H1 (cell line): ENCODE results near the gene SEMA4C. TPM values are rescaled to one million over a fixed set of nuclear protein-coding genes. Genes with fewer than 3 reads are reported as not detected.

Source experiments
- CTCF ChIA-PET: fragments of 300-600 bp; sonication (Branson Sonifier 250); formaldehyde crosslinking; loops from one replicate; lab custom pipeline; 2021; ENCODE audit not compliant: partially characterized antibody; lab: Charles Lee
- POLR2A ChIA-PET: fragments of 300-600 bp; sonication (Branson Sonifier 250); formaldehyde crosslinking; loops from one replicate; lab custom pipeline; 2021; ENCODE audit warnings: inconsistent platforms; ENCODE audit not compliant: partially characterized antibody; lab: Charles Lee
- DNase-seq, 2 experiments: peaks; one replicate each; pipeline versions ENCODE4 v3.0.0 to v3.0.0-alpha.2; 2010 to 2022; ENCODE audit warnings: low spot score in 2 of 2, low read depth in 1 of 2, mixed read lengths in 1 of 2
- FAIRE-seq: peaks from 2 replicates; lab custom pipeline; 2011; peaks lifted over from hg19 to GRCh38; lab: Jason Lieb, UNC
- H2AFZ ChIP-seq: 2 replicates; pipeline ENCODE4 v1.8.1; 2012; ENCODE audit warnings: low read length, inconsistent platforms
- H2AK5ac ChIP-seq: 2 replicates; pipeline ENCODE4 v1.6.1; 2013; ENCODE audit warnings: low read depth, low read length
- H2BK120ac ChIP-seq: replicated peaks from 2 replicates; pipeline ENCODE3; 2013; ENCODE audit warnings: low read depth, low read length, inconsistent platforms
- H2BK12ac ChIP-seq: 2 replicates; pipeline ENCODE4 v1.6.1; 2013; ENCODE audit warnings: low read depth, low read length
- H2BK15ac ChIP-seq: 2 replicates; pipeline ENCODE4 v1.6.1; 2013; ENCODE audit warnings: low read length
- H2BK20ac ChIP-seq: 2 replicates; pipeline ENCODE4 v1.6.1; 2013; ENCODE audit warnings: low read length
- H2BK5ac ChIP-seq: 2 replicates; pipeline ENCODE4 v1.6.1; 2013; ENCODE audit warnings: low read depth, low read length
- H3K14ac ChIP-seq: 2 replicates; pipeline ENCODE4 v1.6.1; 2013; ENCODE audit warnings: inconsistent platforms; ENCODE audit not compliant: insufficient read length
- H3K18ac ChIP-seq: 2 replicates; pipeline ENCODE4 v1.6.1; 2013; ENCODE audit warnings: low read length; ENCODE audit errors: extremely low read depth
- H3K23ac ChIP-seq: 2 replicates; pipeline ENCODE4 v1.6.1; 2013; ENCODE audit warnings: inconsistent platforms; ENCODE audit not compliant: insufficient read length
- H3K23me2 ChIP-seq: 2 replicates; pipeline ENCODE4 v1.6.1; 2013; ENCODE audit warnings: low read depth, low read length
- H3K27ac ChIP-seq: 2 replicates; pipeline ENCODE4 v1.6.1; 2011; ENCODE audit warnings: low read depth, low read length, inconsistent platforms
- H3K27me3 ChIP-seq, 4 experiments: replicated peaks in 1 of 4; 1 replicate in 1 of 4; 2 replicates in 3 of 4; pipeline versions ENCODE4 v1.6.1 to v1.8.1; 2011 to 2013; ENCODE audit warnings: low read length in 3 of 4, mild to moderate bottlenecking in 3 of 4, inconsistent platforms in 2 of 4, mixed read lengths in 2 of 4, moderate library complexity in 1 of 4; ENCODE audit not compliant: control insufficient read depth in 3 of 4, insufficient read depth in 3 of 4; ENCODE audit errors: extremely low read depth in 1 of 4
- H3K36me3 ChIP-seq, 4 experiments: 2 replicates each; pipeline versions ENCODE4 v1.6.1 to v1.8.1; 2011 to 2013; ENCODE audit warnings: mild to moderate bottlenecking in 4 of 4, low read length in 3 of 4, moderate library complexity in 2 of 4, control low read depth in 1 of 4, inconsistent platforms in 1 of 4; ENCODE audit not compliant: insufficient read depth in 4 of 4, control insufficient read depth in 2 of 4
- H3K4ac ChIP-seq: replicated peaks from 2 replicates; pipeline ENCODE3; 2013; ENCODE audit warnings: low read length, low read depth, mixed read lengths, inconsistent platforms; ENCODE audit not compliant: insufficient read length
- H3K4me1 ChIP-seq, 4 experiments: replicated peaks in 1 of 4; 1 replicate in 1 of 4; 2 replicates in 3 of 4; pipeline versions ENCODE4 v1.6.1 to v1.8.1; 2011 to 2013; ENCODE audit warnings: low read length in 3 of 4, inconsistent platforms in 2 of 4, mixed read lengths in 1 of 4; ENCODE audit not compliant: insufficient read depth in 4 of 4, control insufficient read depth in 3 of 4
- H3K4me2 ChIP-seq, 2 experiments: 2 replicates each; pipeline versions ENCODE4 v1.6.1 to v1.8.1; 2011 to 2013; ENCODE audit warnings: low read depth in 2 of 2, low read length in 2 of 2, control low read depth in 1 of 2, inconsistent platforms in 1 of 2, mild to moderate bottlenecking in 1 of 2; ENCODE audit not compliant: insufficient read depth in 1 of 2
- H3K4me3 ChIP-seq, 4 experiments: fragments of 200-600, 300-600 bp in 1 of 4; sonication (generic), shearing (Covaris generic), sonication (Bioruptor Twin) in 1 of 4; 2 replicates each; pipeline versions ENCODE4 v1.5.1 to v1.8.1; 2011 to 2016; ENCODE audit warnings: low read length in 4 of 4, low read depth in 3 of 4, control low read depth in 2 of 4, inconsistent platforms in 2 of 4, mild to moderate bottlenecking in 2 of 4, mixed read lengths in 1 of 4, moderate library complexity in 1 of 4; ENCODE audit not compliant: insufficient read depth in 2 of 4; ENCODE audit errors: extremely low read depth in 1 of 4
- H3K56ac ChIP-seq: replicated peaks from 2 replicates; pipeline ENCODE3; 2013; ENCODE audit warnings: low read depth, mild to moderate bottlenecking, mixed read lengths, low read length, inconsistent platforms; ENCODE audit not compliant: insufficient read length
- H3K79me1 ChIP-seq: 2 replicates; pipeline ENCODE4 v1.6.1; 2013; ENCODE audit warnings: low read depth, low read length, control low read depth
- H3K79me2 ChIP-seq, 2 experiments: 2 replicates each; pipeline versions ENCODE4 v1.6.1 to v1.8.1; 2012 to 2013; ENCODE audit warnings: low read length in 2 of 2, mild to moderate bottlenecking in 2 of 2, inconsistent platforms in 1 of 2; ENCODE audit not compliant: insufficient read depth in 2 of 2, control insufficient read depth in 1 of 2
- H3K9ac ChIP-seq, 4 experiments: replicated peaks in 1 of 4; 1 replicate in 1 of 4; 2 replicates in 3 of 4; pipeline versions ENCODE4 v1.6.1 to v1.8.1; 2011 to 2013; ENCODE audit warnings: low read depth in 3 of 4, low read length in 3 of 4, control low read depth in 2 of 4, mild to moderate bottlenecking in 2 of 4, moderate library complexity in 2 of 4, inconsistent platforms in 1 of 4; ENCODE audit errors: extremely low read depth in 1 of 4
- H3K9me3 ChIP-seq, 2 experiments: 2 replicates each; pipeline versions ENCODE4 v1.6.1 to v1.8.1; 2012 to 2013; ENCODE audit warnings: mild to moderate bottlenecking in 2 of 2, moderate library complexity in 2 of 2, control low read depth in 1 of 2, inconsistent platforms in 1 of 2, low read depth in 1 of 2, low read length in 1 of 2, mixed read lengths in 1 of 2; ENCODE audit not compliant: insufficient read depth in 2 of 2
- H4K20me1 ChIP-seq, 2 experiments: replicated peaks in 1 of 2; 2 replicates each; pipeline versions ENCODE3 to v1.8.1; 2011 to 2013; ENCODE audit warnings: inconsistent platforms in 2 of 2, low read length in 2 of 2, mild to moderate bottlenecking in 1 of 2; ENCODE audit not compliant: insufficient read depth in 2 of 2, control insufficient read depth in 1 of 2
- H4K5ac ChIP-seq: 2 replicates; pipeline ENCODE4 v1.6.1; 2013; ENCODE audit warnings: low read length, low read depth, mixed read lengths, inconsistent platforms; ENCODE audit not compliant: insufficient read length
- H4K8ac ChIP-seq: 2 replicates; pipeline ENCODE4 v1.8.0; 2013; ENCODE audit warnings: mild to moderate bottlenecking, moderate library complexity, low read length, inconsistent platforms; ENCODE audit not compliant: insufficient read depth; ENCODE audit errors: extremely low read depth
- H4K91ac ChIP-seq: replicated peaks from 2 replicates; pipeline ENCODE3; 2013; ENCODE audit warnings: low read length, mixed read lengths, inconsistent platforms; ENCODE audit not compliant: insufficient read length
- POLR2A ChIP-seq, 2 experiments: IDR thresholded peaks; 1 replicate in 1 of 2; 2 replicates in 1 of 2; pipeline ENCODE4 v1.6.1; 2011; ENCODE audit warnings: low read depth in 2 of 2, low read length in 2 of 2, mild to moderate bottlenecking in 2 of 2; ENCODE audit errors: control extremely low read depth in 1 of 2
- POLR2AphosphoS5 ChIP-seq: IDR thresholded peaks from 2 replicates; pipeline ENCODE4 v1.6.1; 2011; ENCODE audit warnings: low read depth, low read length
- TCF12 ChIP-seq: IDR thresholded peaks from 2 replicates; pipeline ENCODE4 v1.6.1; 2011; ENCODE audit warnings: low read depth, mild to moderate bottlenecking, low read length
- WGBS, 2 experiments: shearing (Covaris generic) in 1 of 2; methylation state at CpG; one replicate each; pipeline versions ENCODE4 v1.1.6 to v1.1.7; 2013 to 2015; ENCODE audit warnings: low lambda C conversion rate in 2 of 2, mixed read lengths in 2 of 2, inconsistent platforms in 1 of 2, low coverage in 1 of 2, missing lambda C conversion rate in 1 of 2; ENCODE audit not compliant: insufficient replicate concordance in 2 of 2, insufficient coverage in 1 of 2, insufficient read length in 1 of 2; ENCODE audit errors: extremely low coverage in 1 of 2, missing lambda C conversion rate in 1 of 2; 5-methylcytosine and 5-hydroxymethylcytosine counted together
- polyA plus RNA-seq, 7 experiments: library from polyadenylated mRNA; depleted of rRNA in 3 of 7; stranded (reverse) in 5 of 7; unstranded in 2 of 7; fragments of >200 nt in 5 of 7; fragments of 200-250 nt in 2 of 7; gene quantifications; 1 replicate in 5 of 7; 2 replicates in 1 of 7; 4 replicates in 1 of 7; pipeline versions ENCODE4 v1.2.1 to v1.2.3, GENCODE V29; 2011 to 2013; ENCODE audit warnings: missing spikeins in 2 of 7, mixed read lengths in 2 of 7
- total RNA-seq: library from RNA; stranded (reverse); fragmentation: NEBNext Ultra II Directional; extraction: Animal tissue kit (Norgen Biotek cat#: 25700); gene quantifications from 2 replicates; pipeline ENCODE4 v1.2.1, GENCODE V29; 2021

Gene SEMA4C
- total and polyA plus RNA-seq, 2 of the 8 experiments (the other 6 are each of a cell fraction or from before 2014, with no cell fraction given), result 47.5 to 67.3 TPM

GRCh38 chr2:96841701-96842495, 28.0 kb downstream of the SEMA4C start:
- H3K4me1 ChIP-seq, result peaks cover 0 to 3% (median 0%) of the 10 kb centered on the region in 4 experiments; a peak in 1 of 7 replicates
- H2BK120ac ChIP-seq, result no peak overlapping the region

More at GRCh38 chr2:96841701-96842495, 28.0 kb downstream of the SEMA4C start:
- CTCF ChIA-PET, result interaction anchor here (0.7 to 2.3 kb wide), 11 partner anchors 9 to 336 kb away, joined by 3 to 10 read pairs (median 3); partner anchors contain the start of gene ANKRD39
- no peak overlapping the region for H2AFZ ChIP-seq
- no peaks in the 10 kb centered on the region for H3K27me3 ChIP-seq
- H2BK5ac ChIP-seq, result no peak overlapping the region
- no peak overlapping the region for H3K56ac ChIP-seq
- no peak overlapping the region for H2BK12ac ChIP-seq
- peaks cover 0 to 10% (median 0%) of the 10 kb centered on the region in 4 experiments; a peak in 3 of 8 replicates for H3K36me3 ChIP-seq
- no peak for FAIRE-seq
- H3K79me2 ChIP-seq, result no peaks in the 10 kb centered on the region
- no peak overlapping the region for H3K27ac ChIP-seq
- H4K91ac ChIP-seq, result no peak overlapping the region
- no peak overlapping the region for H2AK5ac ChIP-seq
- H2BK20ac ChIP-seq, result no peak overlapping the region
- no peak overlapping the region for H4K5ac ChIP-seq
- peaks cover 3 to 5% of the 10 kb centered on the region in 2 experiments for H4K20me1 ChIP-seq
- H3K4me3 ChIP-seq, result no peak overlapping the region
- no peaks in the 10 kb centered on the region for H3K23me2 ChIP-seq
- 0 out of 7 replicates have a peak overlapping the region, but pooled peaks of 1 of the 4 experiments have one; percentile 32 for H3K9ac ChIP-seq
- no peak overlapping the region for H3K14ac ChIP-seq
- H2BK15ac ChIP-seq, result no peak overlapping the region
- H3K4ac ChIP-seq, result no peak overlapping the region
- H4K8ac ChIP-seq, result no peak overlapping the region
- no peaks in the 10 kb centered on the region for H3K9me3 ChIP-seq
- H3K23ac ChIP-seq, result no peak overlapping the region
- no peak for DNase-seq
- peak; percentile 14 to 50; a peak in 2 of 3 replicates for TF ChIP-seq POLR2A (IDR thresholded peaks at IDR 0.05; ENCODE audit: control extremely low read depth in 1 of 2, low read depth in 2 of 2, low read length in 2 of 2)
- peak; percentile 33; the same call in 1 of the 2 replicates for TF ChIP-seq POLR2AphosphoS5
- no peak for TF ChIP-seq TCF12
- no peak overlapping the region for H3K18ac ChIP-seq
- H3K4me2 ChIP-seq, result no peak overlapping the region
- peaks cover 4% of the 10 kb centered on the region; the same call in 1 of the 2 replicates for H3K79me1 ChIP-seq
- 93% methylated on average over 11 of the region's 16 CpGs; no CpG with 5 or more reads in 1 of the 2 experiments for WGBS, 2 experiments
- POLR2A ChIA-PET, result interaction anchor here (0.8 to 6.9 kb wide), 8 partner anchors 9 to 259 kb away, joined by 3 to 39 read pairs (median 4); partner anchors contain the start of gene ANKRD39
